ENCODE data around the gene LRRC8A. TPM values are rescaled to one million over a fixed set of nuclear protein-coding genes. Genes with fewer than 3 reads are reported as not detected.

The LRRC8A gene
- total and polyA plus RNA-seq, 8 donors: 8.7 to 20.4 (median 10.1) TPM

DNA sequence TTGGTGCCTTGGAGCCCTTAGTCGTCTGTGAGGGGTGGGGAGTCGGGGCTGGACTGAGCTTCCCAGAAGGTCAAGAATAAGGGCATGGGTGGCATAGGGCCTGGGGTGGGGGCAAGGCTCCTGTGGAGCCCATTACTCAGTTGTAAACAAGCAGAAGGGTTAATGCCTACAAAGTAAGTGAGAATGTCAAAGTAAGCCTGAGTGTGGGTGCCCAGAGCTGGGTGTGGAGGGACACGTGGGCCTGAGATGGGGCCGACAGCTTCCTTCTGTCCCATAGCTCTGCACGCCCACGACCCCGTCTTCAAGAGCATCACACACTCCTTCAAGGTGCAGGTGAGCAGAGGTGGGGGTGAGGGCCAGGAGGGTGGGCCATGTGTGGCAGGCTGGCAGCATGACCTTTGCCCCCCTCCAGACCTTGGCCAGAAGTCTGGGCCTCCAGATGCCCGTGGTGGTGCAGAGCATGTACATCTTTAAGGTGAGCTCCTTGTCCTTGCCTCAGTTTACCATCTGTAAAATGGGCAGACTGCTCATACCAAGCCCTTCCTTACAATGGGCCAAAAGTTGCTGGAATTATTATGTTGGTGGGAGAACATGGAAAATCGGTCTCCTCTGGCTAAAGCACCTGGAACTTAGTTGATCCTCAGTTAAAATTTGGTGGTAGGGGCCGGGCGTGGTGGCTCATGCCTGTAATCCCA is 54.4 kb downstream of the LRRC8A start:
- DNase-seq: peak in 1 of 6 donors; percentile 48
- no peak for ATAC-seq

DNA sequence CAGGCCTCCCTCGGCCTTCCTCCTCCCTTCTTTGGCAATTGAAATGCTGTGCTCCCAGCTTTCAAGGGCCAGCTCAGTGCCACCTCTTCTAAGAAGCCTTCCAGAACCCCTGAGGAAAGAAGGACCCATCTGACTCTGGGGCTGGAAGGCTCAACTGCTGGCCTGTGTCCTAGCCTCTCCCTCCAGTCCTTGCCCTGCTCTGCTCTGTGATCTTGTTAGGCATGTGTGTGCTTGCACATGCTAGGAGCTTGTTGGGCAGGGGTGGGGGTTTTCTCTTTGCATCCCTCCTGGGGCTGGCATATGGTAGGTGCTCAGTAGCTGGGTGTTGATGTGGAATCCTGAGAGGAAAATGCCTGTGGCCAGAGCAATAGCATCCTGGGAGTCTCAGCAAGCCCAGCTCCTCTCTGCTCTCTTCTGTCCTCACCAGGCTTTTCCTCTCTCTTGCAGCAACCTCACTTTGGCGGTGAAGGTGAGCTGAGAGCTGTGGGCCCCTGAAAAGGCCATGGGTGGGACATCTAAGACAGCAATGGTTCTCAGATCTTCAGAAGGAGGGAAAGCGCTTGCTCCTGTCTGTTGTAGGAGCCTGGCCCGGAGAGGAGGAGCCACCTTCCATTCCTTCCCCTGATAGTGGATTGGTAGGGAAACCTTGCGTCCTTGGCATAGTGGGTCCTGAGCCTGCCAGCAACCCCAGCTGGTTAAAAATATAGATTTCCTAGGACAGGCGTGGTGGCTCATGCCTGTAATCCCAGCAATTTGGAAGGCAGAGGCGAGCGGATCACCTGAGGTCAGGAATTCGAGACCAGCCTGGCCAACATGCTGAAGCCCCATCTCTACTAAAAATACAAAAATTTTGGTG is 55.6 kb downstream of the LRRC8A start:
- FAIRE-seq (no peak), DNase-seq (peak in 1 of 6 donors; percentile 11), ATAC-seq (no peak)
- WGBS, 2 donors: 94 to 95% methylated on average over 9 of the region's 9 CpGs
- intact Hi-C loops (cut with DNase I): no loop called here
- Histone ChIP-seq H3K4me1 (no peaks in the 10 kb centered on the region), H3K27me3 (no peaks in the 10 kb centered on the region), H3K27ac (no peak overlapping the region), H3K9me3 (no peaks in the 10 kb centered on the region), H3K4me3 (no peak overlapping the region), H3K36me3 (no peaks in the 10 kb centered on the region)
- TF ChIP-seq, protein P1, sequence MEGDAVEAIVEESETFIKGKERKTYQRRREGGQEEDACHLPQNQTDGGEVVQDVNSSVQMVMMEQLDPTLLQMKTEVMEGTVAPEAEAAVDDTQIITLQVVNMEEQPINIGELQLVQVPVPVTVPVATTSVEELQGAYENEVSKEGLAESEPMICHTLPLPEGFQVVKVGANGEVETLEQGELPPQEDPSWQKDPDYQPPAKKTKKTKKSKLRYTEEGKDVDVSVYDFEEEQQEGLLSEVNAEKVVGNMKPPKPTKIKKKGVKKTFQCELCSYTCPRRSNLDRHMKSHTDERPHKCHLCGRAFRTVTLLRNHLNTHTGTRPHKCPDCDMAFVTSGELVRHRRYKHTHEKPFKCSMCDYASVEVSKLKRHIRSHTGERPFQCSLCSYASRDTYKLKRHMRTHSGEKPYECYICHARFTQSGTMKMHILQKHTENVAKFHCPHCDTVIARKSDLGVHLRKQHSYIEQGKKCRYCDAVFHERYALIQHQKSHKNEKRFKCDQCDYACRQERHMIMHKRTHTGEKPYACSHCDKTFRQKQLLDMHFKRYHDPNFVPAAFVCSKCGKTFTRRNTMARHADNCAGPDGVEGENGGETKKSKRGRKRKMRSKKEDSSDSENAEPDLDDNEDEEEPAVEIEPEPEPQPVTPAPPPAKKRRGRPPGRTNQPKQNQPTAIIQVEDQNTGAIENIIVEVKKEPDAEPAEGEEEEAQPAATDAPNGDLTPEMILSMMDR (IDR thresholded peaks at IDR 0.05): no peak

More for the DNA sequence above, 54.4 kb downstream of the LRRC8A start:
- TF ChIP-seq, protein P1 (IDR thresholded peaks at IDR 0.05): no peak
- FAIRE-seq: no peak
- H3K27ac ChIP-seq: no peak overlapping the region
- no peaks in the 10 kb centered on the region for H3K4me1 ChIP-seq
- no peaks in the 10 kb centered on the region for H3K36me3 ChIP-seq
- H3K9me3 ChIP-seq: no peaks in the 10 kb centered on the region
- H3K27me3 ChIP-seq: no peaks in the 10 kb centered on the region
- no peak overlapping the region for H3K4me3 ChIP-seq
- WGBS, 2 donors: 83 to 85% methylated on average over 11 of the region's 11 CpGs
- intact Hi-C loops (cut with DNase I): no loop called here

DNA sequence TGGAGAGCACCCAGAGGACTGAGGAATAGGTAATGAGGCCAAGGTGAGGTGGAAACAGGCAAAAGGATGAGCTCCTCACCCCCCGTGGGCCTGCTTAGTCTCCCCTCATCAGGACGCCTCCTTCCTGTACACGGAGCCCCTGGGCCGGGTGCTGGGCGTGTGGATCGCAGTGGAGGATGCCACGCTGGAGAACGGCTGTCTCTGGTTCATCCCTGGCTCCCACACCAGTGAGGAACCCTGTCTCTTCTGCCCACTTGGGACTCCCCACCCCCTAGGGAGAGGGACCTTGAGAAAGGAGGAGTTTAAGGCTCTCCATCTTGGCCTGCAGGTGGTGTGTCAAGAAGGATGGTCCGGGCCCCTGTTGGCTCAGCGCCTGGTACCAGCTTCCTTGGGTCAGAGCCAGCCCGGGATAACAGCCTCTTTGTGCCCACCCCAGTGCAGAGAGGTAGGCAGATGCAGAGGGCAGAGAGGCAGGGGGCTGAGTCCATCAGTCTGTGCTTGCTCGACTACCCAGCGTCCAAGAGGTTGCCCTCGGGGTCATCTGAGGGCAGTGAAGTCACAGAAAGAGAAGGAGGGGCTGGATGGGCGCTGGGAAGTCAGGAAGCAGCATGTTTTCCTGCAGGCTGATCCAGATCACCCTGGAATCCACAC is 58.5 kb downstream of the LRRC8A start:
- DNase-seq (peak in 1 of 6 donors; percentile 40), FAIRE-seq (no peak), ATAC-seq (no peak)
- Histone ChIP-seq H3K4me3 (no peak overlapping the region), H3K27me3 (no peaks in the 10 kb centered on the region), H3K36me3 (no peaks in the 10 kb centered on the region), H3K9me3 (no peaks in the 10 kb centered on the region), H3K27ac (no peak overlapping the region), H3K4me1 (no peaks in the 10 kb centered on the region)
- 77 to 83% methylated on average over 15 of the region's 15 CpGs for WGBS, 2 donors
- intact Hi-C loops (cut with DNase I): no loop called here
- TF ChIP-seq, protein P1 (IDR thresholded peaks at IDR 0.05): no peak

DNA sequence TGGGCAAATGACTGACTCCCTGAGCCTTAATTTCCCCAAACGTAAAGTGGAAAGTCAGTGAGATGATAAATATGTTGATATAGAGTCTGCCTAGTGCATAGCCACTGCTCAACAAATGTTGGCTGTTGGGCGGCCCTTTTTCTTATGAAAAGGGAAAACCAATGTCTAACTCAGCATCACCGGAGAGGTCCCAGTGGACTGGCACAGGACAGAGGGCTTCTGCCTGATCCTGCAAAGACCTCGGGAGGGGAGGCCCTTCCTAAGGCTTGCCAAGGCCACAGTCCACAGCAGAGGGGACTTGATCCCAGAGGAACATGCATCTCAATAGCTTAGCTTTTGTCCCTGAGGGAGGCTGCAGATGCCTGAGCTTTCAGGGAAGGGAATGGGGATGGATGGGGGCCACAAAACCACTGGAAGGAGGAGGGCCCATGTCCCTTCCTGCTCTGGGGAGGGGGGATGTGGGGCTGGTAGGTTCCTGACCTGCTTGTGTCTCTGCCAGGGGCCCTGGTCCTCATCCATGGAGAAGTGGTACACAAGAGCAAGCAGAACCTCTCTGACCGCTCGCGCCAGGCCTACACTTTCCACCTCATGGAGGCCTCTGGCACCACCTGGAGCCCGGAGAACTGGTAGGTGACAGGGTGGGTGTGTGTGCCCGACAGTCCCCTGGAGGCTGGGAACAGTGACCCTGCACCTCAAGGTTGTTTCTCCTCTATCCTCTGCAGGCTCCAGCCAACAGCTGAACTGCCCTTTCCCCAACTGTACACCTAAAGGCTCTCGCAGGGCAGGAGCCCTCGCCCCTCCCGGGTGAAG is 59.2 kb downstream of the LRRC8A start:
- 89% methylated on average over 12 of the region's 12 CpGs for WGBS, 2 donors
- no peak for FAIRE-seq
- Histone ChIP-seq H3K27me3 (no peaks in the 10 kb centered on the region), H3K4me3 (no peak overlapping the region), H3K36me3 (no peaks in the 10 kb centered on the region), H3K27ac (no peak overlapping the region), H3K4me1 (no peaks in the 10 kb centered on the region), H3K9me3 (no peaks in the 10 kb centered on the region)
- peak in 1 of 6 donors; percentile 58 for DNase-seq
- ATAC-seq: no peak
- intact Hi-C loops (cut with DNase I): no loop called here
- TF ChIP-seq, protein P1 (IDR thresholded peaks at IDR 0.05): no peak

Data from pancreas (tissue), 10 donors.